CD4-positive, alpha-beta T cell (primary cell): ENCODE measurements around the gene TACC3. TPM values are rescaled to one million over a fixed set of nuclear protein-coding genes. Genes with fewer than 3 reads are reported as not detected.

Experiments used
- ATAC-seq: fragments of 200-7000 bp; cut with Tn5 transposase; one replicate; pipeline ENCODE4 v1.10.0; 2022; ENCODE audit warnings: mild to moderate bottlenecking; ENCODE audit not compliant: poor library complexity
- CTCF ChIA-PET: fragments of 350-600 bp; sonication (Branson Sonifier 250); formaldehyde crosslinking; loops from one replicate; lab custom pipeline; 2021; ENCODE audit warnings: antibody characterized with exemption, inconsistent platforms; lab: Charles Lee
- POLR2A ChIA-PET: fragments of 350-600 bp; sonication (Branson Sonifier 250); formaldehyde crosslinking; loops from one replicate; lab custom pipeline; 2021; ENCODE audit warnings: antibody characterized with exemption, inconsistent platforms; lab: Charles Lee
- DNase-seq, 14 experiments: peaks; one replicate each; pipeline ENCODE4 v3.0.0-alpha.2; 2013 to 2020; ENCODE audit warnings: mixed read lengths in 2 of 14
- H3K27ac ChIP-seq, 2 donors: one replicate each; pipeline versions ENCODE4 v1.5.1 to v1.7.0; 2013; ENCODE audit warnings: low read length in 2 of 2, low read depth in 1 of 2, mild to moderate bottlenecking in 1 of 2
- H3K27me3 ChIP-seq, 2 experiments: 1 replicate in 1 of 2; 2 replicates in 1 of 2; pipeline versions ENCODE4 v1.6.1 to v1.7.0; 2013; ENCODE audit warnings: low read length in 2 of 2, control low read depth in 1 of 2, mild to moderate bottlenecking in 1 of 2, moderate library complexity in 1 of 2; ENCODE audit not compliant: insufficient read depth in 2 of 2, control insufficient read depth in 1 of 2
- H3K36me3 ChIP-seq: one replicate; pipeline ENCODE4 v1.6.1; 2013; ENCODE audit warnings: low read length, control low read depth; ENCODE audit not compliant: insufficient read depth
- H3K4me1 ChIP-seq: one replicate; pipeline ENCODE4 v1.6.1; 2013; ENCODE audit warnings: low read length, control low read depth; ENCODE audit not compliant: insufficient read depth
- H3K4me3 ChIP-seq: one replicate; pipeline ENCODE4 v1.5.1; 2013; ENCODE audit warnings: mild to moderate bottlenecking, low read length, moderate library complexity
- H3K9me3 ChIP-seq, 2 experiments: 1 replicate in 1 of 2; 2 replicates in 1 of 2; pipeline versions ENCODE4 v1.6.1 to v1.7.0; 2013; ENCODE audit warnings: low read length in 2 of 2, mild to moderate bottlenecking in 2 of 2, control low read depth in 1 of 2, moderate library complexity in 1 of 2; ENCODE audit not compliant: control insufficient read depth in 1 of 2, insufficient read depth in 1 of 2
- H3K27ac Mint-ChIP-seq: one replicate; pipeline ENCODE4 v1.8.0; 2020; ENCODE audit warnings: mixed read lengths
- H3K27me3 Mint-ChIP-seq: one replicate; pipeline ENCODE4 v1.8.0; 2021; ENCODE audit warnings: mixed read lengths
- H3K36me3 Mint-ChIP-seq: one replicate; pipeline ENCODE4 v1.8.0; 2021; ENCODE audit warnings: low read depth, mixed read lengths
- H3K4me1 Mint-ChIP-seq: one replicate; pipeline ENCODE4 v1.8.0; 2021; ENCODE audit warnings: low read depth, mixed read lengths
- H3K4me3 Mint-ChIP-seq: one replicate; pipeline ENCODE4 v1.8.0; 2020; ENCODE audit warnings: mild to moderate bottlenecking, mixed read lengths
- H3K9me3 Mint-ChIP-seq: one replicate; pipeline ENCODE4 v1.8.0; 2020; ENCODE audit warnings: mixed read lengths
- CTCF ChIP-seq: fragments of 200-600 bp; IDR thresholded peaks from one replicate; pipeline ENCODE4 v1.8.0; 2022; ENCODE audit warnings: antibody characterized with exemption, mild to moderate bottlenecking
- intact Hi-C, 2 experiments: fragments of 100-400 bp; cut with DNase I in 1 of 2; cut with micrococcal nuclease in 1 of 2; formaldehyde crosslinking; loops; one replicate each; pipeline versions ENCODE4 v1.15.1 to v1.9.0; 2023 to 2025; cut with DNase I, micrococcal nuclease
- total RNA-seq, 174 experiments: library from RNA in 2 of 174; stranded (reverse) in 2 of 174; gene quantifications; one replicate each; pipeline ENCODE4 v1.2.3 and lab custom pipeline; 2021 to 2026

Gene TACC3
- total RNA-seq, 2 experiments from 2014 or later = 123 TPM

GRCh38 chr4:1749826-1750225, 28.5 kb downstream of the TACC3 start:
- H3K4me1 ChIP-seq = peaks cover 37% of the 10 kb centered on the region
- Mint-ChIP-seq H3K4me1 (no peaks in the 10 kb centered on the region), H3K9me3 (no peaks in the 10 kb centered on the region), H3K27ac (no peak overlapping the region), H3K27me3 (no peaks in the 10 kb centered on the region), H3K36me3 (peaks cover 2% of the 10 kb centered on the region), H3K4me3 (no peak overlapping the region)
- no peak for TF ChIP-seq CTCF
- H3K4me3 ChIP-seq = no peak overlapping the region
- POLR2A ChIA-PET = no interaction called here
- intact Hi-C loops = loop anchor here in 1 of 2 experiments (2.0 kb wide), 1 partner anchor 61 kb away; no protein-coding TSS in a partner anchor
- H3K27ac ChIP-seq = no peak overlapping the region
- H3K27me3 ChIP-seq = no peaks in the 10 kb centered on the region
- no peak for DNase-seq
- ATAC-seq = no peak
- peaks cover 5% of the 10 kb centered on the region for H3K36me3 ChIP-seq
- CTCF ChIA-PET = no interaction called here
- peaks cover 0 to 5% of the 10 kb centered on the region in 2 experiments for H3K9me3 ChIP-seq

- Histone ChIP-seq H3K27ac (no peak overlapping the region), H3K36me3 (no peaks in the 10 kb centered on the region), H3K4me3 (no peak overlapping the region), H3K27me3 (no peaks in the 10 kb centered on the region), H3K4me1 (peaks cover 37% of the 10 kb centered on the region), H3K9me3 (peaks cover 0 to 5% of the 10 kb centered on the region in 2 experiments)
- ChIA-PET CTCF (no interaction called here), POLR2A (no interaction called here)
- Mint-ChIP-seq H3K27ac (no peak overlapping the region), H3K36me3 (no peaks in the 10 kb centered on the region), H3K9me3 (no peaks in the 10 kb centered on the region), H3K4me1 (no peaks in the 10 kb centered on the region), H3K4me3 (no peak overlapping the region), H3K27me3 (no peaks in the 10 kb centered on the region)
- intact Hi-C loops = no loop called here
- ATAC-seq = no peak
- no peak for DNase-seq
- TF ChIP-seq CTCF = no peak
These were observed 29.2 kb downstream of the TACC3 start for GRCh38 chr4:1750381-1751154.

GRCh38 chr4:1751155-1751918, 30.0 kb downstream of the TACC3 start:
- peaks cover 33% of the 10 kb centered on the region for H3K4me1 ChIP-seq
- H3K4me1 Mint-ChIP-seq = no peaks in the 10 kb centered on the region
- CTCF ChIA-PET = no interaction called here
- no peaks in the 10 kb centered on the region for H3K27me3 Mint-ChIP-seq
- POLR2A ChIA-PET = no interaction called here
- no peak overlapping the region for H3K27ac Mint-ChIP-seq
- DNase-seq (no peak), ATAC-seq (no peak)
- no peak overlapping the region for H3K4me3 Mint-ChIP-seq
- no peaks in the 10 kb centered on the region for H3K9me3 Mint-ChIP-seq
- intact Hi-C loops = no loop called here
- no peak overlapping the region for H3K4me3 ChIP-seq
- H3K27ac ChIP-seq = no peak overlapping the region
- no peaks in the 10 kb centered on the region for H3K36me3 Mint-ChIP-seq
- peaks cover 0 to 5% of the 10 kb centered on the region in 2 experiments for H3K9me3 ChIP-seq
- H3K27me3 ChIP-seq = no peaks in the 10 kb centered on the region
- TF ChIP-seq CTCF = no peak
- H3K36me3 ChIP-seq = no peaks in the 10 kb centered on the region
